ENCODE data around the gene RGMA.
A peak's percentile ranks its signal among the peaks of the same experiment; 100 is the strongest.

RGMA gene

GRCh38 chr15:93091465-93091864, 2.5 kb upstream of the RGMA start:
- DNase-seq (ENCODE audit: low spot score): no peak

- no peak for DNase-seq (ENCODE audit: low spot score)
Measured at GRCh38 chr15:93089727-93090305, 805 bp upstream of the RGMA start.

DNA sequence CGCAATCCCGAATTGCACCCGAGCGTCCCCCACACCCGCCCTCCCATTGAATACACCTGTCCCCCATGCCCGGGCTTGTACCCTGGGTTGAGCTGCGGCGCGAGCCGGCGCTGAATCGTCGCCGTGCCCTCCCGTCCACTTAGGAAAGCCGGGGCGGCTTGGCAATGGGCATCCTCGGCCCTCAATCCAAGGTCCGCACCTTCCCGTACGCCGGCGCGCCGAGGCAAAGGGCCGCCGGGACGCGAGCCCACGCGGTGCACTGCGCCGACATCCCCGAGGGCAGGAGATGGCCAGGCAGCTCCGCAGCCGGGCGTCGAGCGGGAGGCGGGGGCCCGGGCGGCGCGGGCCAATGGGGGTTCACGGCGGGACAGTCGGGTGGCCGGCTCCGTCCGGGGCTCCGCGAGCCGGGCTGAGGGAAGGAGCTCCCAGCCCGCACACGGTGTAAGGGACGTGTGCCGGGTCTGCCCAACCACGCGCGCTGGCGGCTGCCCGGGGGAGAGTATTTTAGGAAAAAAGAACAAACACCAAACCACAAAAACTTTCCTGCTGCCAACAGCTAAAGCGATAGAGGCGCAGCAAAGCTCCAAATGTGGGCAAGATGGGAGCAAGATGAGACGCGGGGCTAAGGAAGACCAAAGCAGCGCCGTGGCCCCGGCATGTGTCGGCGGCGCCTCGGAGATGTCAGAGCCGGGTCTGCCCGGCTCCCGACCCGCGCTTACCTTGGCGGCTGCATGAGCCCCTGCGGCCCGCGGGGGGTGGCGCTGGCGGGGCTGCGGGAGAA, 621 bp downstream of the RGMA start:
- no peak for DNase-seq (ENCODE audit: low spot score)

- peak; percentile 68 for DNase-seq (ENCODE audit: low spot score)
Measured at GRCh38 chr15:93087825-93088199, 1.2 kb downstream of the RGMA start.

DNA sequence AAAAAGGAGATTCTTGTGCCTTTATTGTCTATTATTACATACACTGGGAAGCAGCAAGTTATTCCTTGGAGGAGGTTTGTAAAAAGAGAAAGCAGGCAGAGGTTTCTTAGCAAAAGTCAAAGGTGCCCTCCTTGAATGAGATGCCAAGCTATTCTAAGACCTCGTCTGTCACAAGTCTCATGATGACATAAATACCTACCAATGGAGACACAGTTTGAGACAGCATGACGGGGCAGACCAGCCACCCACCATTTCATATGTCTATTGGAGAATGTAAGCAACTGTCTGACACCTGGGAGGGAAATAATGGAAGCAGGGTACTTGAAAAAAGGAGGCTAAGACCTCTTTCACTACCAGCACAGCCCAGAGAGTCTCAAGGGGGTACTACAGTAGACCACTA, 2.2 kb downstream of the RGMA start:
- no peak for DNase-seq (ENCODE audit: low spot score)

- DNase-seq (ENCODE audit: low spot score): no peak
Measured at GRCh38 chr15:93085692-93086091, 3.3 kb downstream of the RGMA start.

DNA sequence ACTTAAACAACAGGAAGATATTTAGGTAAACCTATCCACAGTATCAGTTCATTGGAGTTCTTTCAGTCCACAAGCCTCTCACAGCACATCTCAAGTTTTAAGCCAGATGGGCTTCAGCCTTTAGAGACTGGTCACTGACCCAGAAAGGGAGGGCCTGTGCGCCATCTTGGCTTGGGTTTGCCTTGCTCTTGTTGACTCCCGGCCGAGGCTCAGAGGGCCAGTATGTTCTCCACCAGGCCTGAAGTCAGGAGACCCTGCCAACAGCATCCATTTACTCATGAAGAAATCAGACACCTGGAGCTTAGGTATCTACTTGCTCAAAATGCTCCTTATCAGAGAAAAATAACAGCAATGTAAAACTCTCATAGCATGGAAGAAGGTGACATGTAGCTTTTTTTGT, 6.2 kb downstream of the RGMA start:
- DNase-seq (ENCODE audit: low spot score): no peak

GRCh38 chr15:93081399-93081798, 7.6 kb downstream of the RGMA start:
- no peak for DNase-seq (ENCODE audit: low spot score)

DNA sequence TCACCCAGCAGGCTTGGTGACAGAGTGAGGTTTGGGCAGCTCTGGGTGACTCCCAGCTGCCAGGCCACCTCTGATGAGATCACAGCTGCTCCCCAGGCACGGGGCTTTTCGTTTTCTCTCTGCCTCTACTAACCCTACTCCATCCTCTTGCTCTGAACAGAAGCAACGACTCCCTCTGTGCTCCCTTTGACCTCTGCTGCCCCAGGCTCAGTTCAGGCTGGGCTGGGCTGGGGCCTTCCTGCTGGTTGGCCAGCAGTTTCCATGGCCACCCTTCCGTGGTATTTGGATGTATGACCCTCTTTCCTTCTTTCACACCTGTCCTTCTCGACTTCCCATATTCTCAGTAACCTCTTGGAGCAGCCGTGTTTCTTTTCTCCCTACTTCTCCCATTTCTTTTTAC, 8.6 kb downstream of the RGMA start:
- no peak for DNase-seq (ENCODE audit: low spot score)

- DNase-seq (ENCODE audit: low spot score): no peak
Measured at GRCh38 chr15:93076875-93077274, 12.1 kb downstream of the RGMA start.

GRCh38 chr15:93076217-93076616, 12.8 kb downstream of the RGMA start:
- no peak for DNase-seq (ENCODE audit: low spot score)

GRCh38 chr15:93074599-93074998, 14.4 kb downstream of the RGMA start:
- DNase-seq (ENCODE audit: low spot score): no peak

GRCh38 chr15:93073465-93073952, 15.5 kb downstream of the RGMA start:
- no peak for DNase-seq (ENCODE audit: low spot score)

DNA sequence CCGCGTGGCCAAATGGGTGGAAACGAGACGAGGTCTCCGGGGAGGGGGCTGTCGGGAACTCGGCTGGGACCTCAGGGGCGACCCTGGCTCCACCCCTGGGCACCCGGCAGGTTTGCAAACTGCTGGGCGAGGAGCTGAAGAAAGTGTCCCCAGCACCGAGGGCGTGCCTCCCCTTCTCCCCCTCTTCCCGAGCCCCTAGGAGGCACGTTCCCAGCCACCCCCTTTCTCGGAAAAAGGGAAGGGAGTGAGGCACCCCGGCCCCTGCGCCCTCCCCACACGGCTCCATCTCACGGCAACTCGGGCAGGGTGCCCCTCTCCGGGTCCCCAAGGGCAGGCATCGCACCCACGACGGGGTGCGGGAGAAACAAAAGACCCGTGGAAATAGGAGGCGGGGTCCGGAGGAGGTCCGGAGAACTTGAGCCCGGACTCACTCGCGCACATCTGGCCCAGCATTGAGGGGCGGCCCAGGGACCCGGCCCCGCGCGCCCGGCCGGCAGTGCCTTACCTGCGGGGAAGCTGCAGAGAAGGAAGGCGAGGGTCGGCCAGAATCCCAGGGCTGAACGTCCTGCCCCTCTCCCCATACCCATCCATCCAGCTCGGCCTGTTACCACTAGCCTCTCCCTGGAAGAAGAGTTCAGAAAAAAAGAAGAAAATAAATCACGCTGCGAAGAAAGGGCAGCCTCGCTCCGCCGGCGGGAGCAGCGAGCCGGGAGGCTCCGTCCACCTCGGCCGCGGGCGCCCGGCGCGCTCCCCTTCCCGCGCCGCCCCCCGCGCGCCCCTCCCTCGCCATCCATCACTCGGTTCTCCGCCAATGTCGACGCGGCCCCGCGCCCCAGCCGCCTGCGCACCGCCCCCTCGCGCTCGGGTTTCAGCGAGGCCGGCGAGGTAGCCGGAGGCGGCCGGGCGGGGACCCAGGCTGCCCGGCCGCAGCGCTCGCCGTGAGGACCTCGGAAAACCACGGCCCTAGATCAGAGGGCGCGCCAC, 16.3 kb downstream of the RGMA start:
- DNase-seq (ENCODE audit: low spot score): peak; percentile 35

DNA sequence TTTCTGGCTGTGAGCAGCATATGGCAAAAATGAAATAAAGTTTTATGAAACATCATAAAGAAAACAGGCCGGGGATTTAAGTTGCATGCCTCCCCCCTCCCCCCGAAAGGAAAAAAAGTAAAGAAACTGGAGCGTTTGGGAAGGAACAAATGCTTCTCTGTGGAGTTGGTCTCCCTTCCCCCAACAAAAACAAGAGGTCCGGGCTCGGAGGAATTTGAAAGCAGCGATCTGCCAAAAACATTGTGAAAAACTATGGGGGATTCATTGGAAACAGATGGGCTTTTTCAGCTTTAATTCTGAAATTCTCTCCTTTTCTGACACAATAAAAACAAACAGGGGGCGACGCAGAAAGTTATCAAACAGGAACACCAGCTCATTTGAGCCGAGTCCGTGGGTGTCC, 17.0 kb downstream of the RGMA start:
- no peak for DNase-seq (ENCODE audit: low spot score)

- no peak for DNase-seq (ENCODE audit: low spot score)
Measured at GRCh38 chr15:93071469-93071936, 17.5 kb downstream of the RGMA start.

DNA sequence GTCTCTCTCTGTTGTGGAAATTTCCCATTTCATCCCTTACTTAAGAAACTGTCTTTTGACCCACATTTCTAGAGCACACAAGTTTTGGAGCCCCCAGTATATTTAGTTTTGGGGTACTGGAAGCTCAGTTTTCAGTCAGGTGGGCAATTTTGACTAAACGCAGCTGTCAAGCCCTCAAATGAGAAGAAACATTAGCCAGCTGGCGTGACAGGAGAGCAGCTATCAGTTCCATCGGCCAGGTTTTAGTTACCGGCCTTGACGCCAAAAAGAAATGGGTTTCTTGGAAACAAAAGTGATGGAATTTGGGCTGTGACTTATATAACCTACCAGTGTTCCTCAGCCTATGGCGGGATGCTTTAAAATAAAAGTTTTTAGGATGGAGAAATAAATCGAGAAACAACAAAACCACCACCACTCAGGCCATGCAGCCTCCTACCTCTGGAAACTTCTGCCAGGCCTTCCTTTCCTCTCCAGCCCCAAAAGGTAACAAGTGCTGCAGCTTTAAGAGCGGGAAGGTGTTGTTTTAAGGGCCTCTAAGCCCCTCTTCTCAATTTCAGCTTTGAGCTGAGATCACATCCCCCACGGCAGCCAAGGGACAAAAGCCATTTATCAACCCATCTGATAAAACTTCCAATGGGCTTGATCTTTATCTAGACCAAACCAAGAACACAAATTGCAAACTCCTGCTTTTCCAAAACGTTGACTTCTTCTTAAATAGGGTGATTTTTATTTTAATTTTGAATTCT, 18.3 kb downstream of the RGMA start:
- no peak for DNase-seq (ENCODE audit: low spot score)

DNA sequence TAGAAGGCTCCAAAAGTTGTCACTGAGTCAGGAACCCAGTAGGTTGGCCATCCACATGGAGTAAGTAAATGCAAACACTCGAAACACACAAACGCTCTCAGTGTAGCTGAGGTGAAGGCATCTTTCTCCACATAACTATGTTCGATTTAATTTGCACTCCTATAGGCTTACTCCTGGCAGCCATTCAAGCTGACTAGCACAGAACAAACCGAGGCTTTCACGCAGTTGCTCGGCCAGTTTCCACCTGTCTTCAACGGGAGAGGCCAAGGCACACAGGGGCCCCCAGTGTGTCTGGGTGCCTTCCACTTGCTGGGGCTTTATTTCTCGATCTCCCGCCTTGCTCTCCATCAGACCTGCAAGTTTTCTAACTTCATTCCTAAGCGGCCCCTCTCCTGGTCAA, 18.9 kb downstream of the RGMA start:
- no peak for DNase-seq (ENCODE audit: low spot score)

GRCh38 chr15:93068581-93069199, 20.3 kb downstream of the RGMA start:
- DNase-seq (ENCODE audit: low spot score): no peak

GRCh38 chr15:93067649-93068085, 21.3 kb downstream of the RGMA start:
- no peak for DNase-seq (ENCODE audit: low spot score)
